HAP-1 (cell line): ENCODE data around the gene INSRR.

Experiments used
- DNase-seq, 2 experiments: peaks; one replicate each; pipeline ENCODE4 v3.0.0-alpha.2; 2016 to 2020; ENCODE audit warnings: low spot score in 2 of 2
- H3K27me3 ChIP-seq: fragments of 250-450 bp; sonication (Bioruptor Pico); 2 replicates; pipeline ENCODE4 v1.5.1; 2020; ENCODE audit warnings: low read depth, mild to moderate bottlenecking, moderate library complexity
- H3K36me3 ChIP-seq: fragments of 250-450 bp; sonication (Bioruptor Pico); replicated peaks from 2 replicates; pipeline ENCODE4 v1.5.1; 2020; ENCODE audit warnings: mild to moderate bottlenecking
- H3K4me1 ChIP-seq: fragments of 250-450 bp; sonication (Bioruptor Pico); 2 replicates; pipeline ENCODE4 v1.5.1; 2020; ENCODE audit warnings: mild to moderate bottlenecking
- H3K4me3 ChIP-seq: fragments of 250-450 bp; sonication (Bioruptor Pico); 2 replicates; pipeline ENCODE4 v1.5.1; 2020; ENCODE audit warnings: mild to moderate bottlenecking, moderate library complexity
- H3K9me3 ChIP-seq: fragments of 250-450 bp; sonication (Bioruptor Pico); 2 replicates; pipeline ENCODE4 v1.5.1; 2020; ENCODE audit warnings: mild to moderate bottlenecking, moderate library complexity
- in situ Hi-C: fragments of 300-500 bp; cut with MboI; formaldehyde crosslinking; loops from 3 replicates; pipeline ENCODE4 v1.14.3; 2020; ENCODE audit warnings: low sequenced_read_pairs, inconsistent platforms, mixed read lengths

INSRR gene

GRCh38 chr1:156803086-156803851, 55.6 kb downstream of the INSRR start:
- no peak for DNase-seq
- no peaks in the 10 kb centered on the region for H3K9me3 ChIP-seq
- no peaks in the 10 kb centered on the region for H3K27me3 ChIP-seq
- H3K4me3 ChIP-seq = no peak overlapping the region
- peaks cover 35% of the 10 kb centered on the region for H3K36me3 ChIP-seq
- in situ Hi-C loops = no loop called here
- H3K4me1 ChIP-seq = no peaks in the 10 kb centered on the region

GRCh38 chr1:156802421-156802935, 56.4 kb downstream of the INSRR start:
- in situ Hi-C loops = no loop called here
- Histone ChIP-seq H3K4me1 (no peaks in the 10 kb centered on the region), H3K4me3 (no peak overlapping the region), H3K36me3 (peaks cover 43% of the 10 kb centered on the region), H3K27me3 (no peaks in the 10 kb centered on the region), H3K9me3 (no peaks in the 10 kb centered on the region)
- no peak for DNase-seq

GRCh38 chr1:156801409-156802121, 57.4 kb downstream of the INSRR start:
- no peaks in the 10 kb centered on the region for H3K27me3 ChIP-seq
- H3K36me3 ChIP-seq = peaks cover 52% of the 10 kb centered on the region
- no peak overlapping the region for H3K4me3 ChIP-seq
- in situ Hi-C loops = no loop called here
- no peaks in the 10 kb centered on the region for H3K9me3 ChIP-seq
- no peak for DNase-seq
- H3K4me1 ChIP-seq = no peaks in the 10 kb centered on the region

GRCh38 chr1:156797212-156797871, 61.6 kb downstream of the INSRR start:
- Histone ChIP-seq H3K36me3 (peaks cover 85% of the 10 kb centered on the region), H3K4me1 (no peaks in the 10 kb centered on the region), H3K4me3 (no peak overlapping the region), H3K27me3 (no peaks in the 10 kb centered on the region), H3K9me3 (no peaks in the 10 kb centered on the region)
- in situ Hi-C loops = no loop called here
- peak; percentile 48 to 67 for DNase-seq

GRCh38 chr1:156796340-156797097, 62.4 kb downstream of the INSRR start:
- Histone ChIP-seq H3K4me1 (no peaks in the 10 kb centered on the region), H3K27me3 (no peaks in the 10 kb centered on the region), H3K4me3 (no peak overlapping the region), H3K9me3 (no peaks in the 10 kb centered on the region), H3K36me3 (peaks cover 86% of the 10 kb centered on the region)
- DNase-seq = no peak
- in situ Hi-C loops = no loop called here

- in situ Hi-C loops = no loop called here
- Histone ChIP-seq H3K36me3 (peaks cover 86% of the 10 kb centered on the region), H3K27me3 (no peaks in the 10 kb centered on the region), H3K9me3 (no peaks in the 10 kb centered on the region), H3K4me3 (no peak overlapping the region), H3K4me1 (no peaks in the 10 kb centered on the region)
- DNase-seq = no peak
These were observed 63.1 kb downstream of the INSRR start for GRCh38 chr1:156795787-156796186.

GRCh38 chr1:156795374-156795733, 63.6 kb downstream of the INSRR start:
- Histone ChIP-seq H3K4me1 (no peaks in the 10 kb centered on the region), H3K4me3 (no peak overlapping the region), H3K36me3 (peaks cover 86% of the 10 kb centered on the region), H3K27me3 (no peaks in the 10 kb centered on the region), H3K9me3 (no peaks in the 10 kb centered on the region)
- DNase-seq = no peak
- in situ Hi-C loops = no loop called here

- Histone ChIP-seq H3K9me3 (no peaks in the 10 kb centered on the region), H3K27me3 (no peaks in the 10 kb centered on the region), H3K4me3 (no peak overlapping the region), H3K4me1 (no peaks in the 10 kb centered on the region), H3K36me3 (peaks cover 80% of the 10 kb centered on the region)
- in situ Hi-C loops = no loop called here
- DNase-seq = no peak
These were observed 64.2 kb downstream of the INSRR start for GRCh38 chr1:156794506-156795373.
